Uterus (tissue), 4 donors: ENCODE data around the gene PLCH2. TPM values are rescaled to one million over a fixed set of nuclear protein-coding genes. Genes with fewer than 3 reads are reported as not detected.
"Not testable (repeated sequence)": the region's sequence is repeated elsewhere in the genome, so short reads cannot be mapped to it uniquely, and the experiment has no call there.

Source experiments
- DNase-seq, 2 donors: peaks; one replicate each; pipeline ENCODE4 v3.0.0-alpha.2; 2019 to 2020
- H3K27ac ChIP-seq, 2 donors: fragments of 200-600 bp; sonication (generic); 1 replicate in 1 of 2; 2 replicates in 1 of 2; pipeline ENCODE4 v1.5.1; 2016 to 2018
- H3K27me3 ChIP-seq, 2 donors: fragments of 200-600 bp; sonication (generic); one replicate each; pipeline ENCODE4 v1.5.1; 2018 to 2019; ENCODE audit warnings: control low read depth in 1 of 2
- H3K36me3 ChIP-seq, 2 donors: fragments of 200-600 bp; sonication (generic); one replicate each; pipeline ENCODE4 v1.5.1; 2019; ENCODE audit warnings: control low read depth in 1 of 2
- H3K4me1 ChIP-seq, 2 donors: fragments of 200-600 bp; sonication (generic); one replicate each; pipeline ENCODE4 v1.5.1; 2018 to 2019; ENCODE audit warnings: control low read depth in 1 of 2
- H3K4me3 ChIP-seq, 2 donors: fragments of 200-600 bp; sonication (generic); 1 replicate in 1 of 2; 2 replicates in 1 of 2; pipeline ENCODE4 v1.5.1; 2018 to 2019; ENCODE audit warnings: mild to moderate bottlenecking in 1 of 2
- H3K9me3 ChIP-seq, 2 donors: fragments of 200-600 bp; sonication (generic); one replicate each; pipeline ENCODE4 v1.5.1; 2019; ENCODE audit warnings: control low read depth in 1 of 2
- POLR2A ChIP-seq, 2 donors: fragments of 450-650 bp; IDR thresholded peaks; one replicate each; pipeline ENCODE4 v1.6.1; 2016; ENCODE audit warnings: antibody characterized with exemption in 2 of 2, mild to moderate bottlenecking in 1 of 2, moderate library complexity in 1 of 2
- intact Hi-C: fragments of 100-400 bp; cut with DNase I; formaldehyde crosslinking; loops from one replicate; pipeline ENCODE4 v1.15.1; 2023; ENCODE audit warnings: low total_unique reads
- total RNA-seq, 4 donors: library from RNA; depleted of rRNA in 3 of 4; stranded (reverse); fragments of >200 nt in 3 of 4; gene quantifications; one replicate each; pipeline versions ENCODE4 v1.1.0 to v1.2.4, GENCODE V29; 2014 to 2023
- TF ChIP-seq, protein P1 (sequence below), 4 experiments: fragments of 200-600 bp in 2 of 4; fragments of 450-650 bp in 2 of 4; sonication (generic) in 2 of 4; IDR thresholded peaks; one replicate each; pipeline ENCODE4 v1.5.1; 2016 to 2019; ENCODE audit warnings: antibody characterized with exemption in 4 of 4, mild to moderate bottlenecking in 2 of 4, moderate library complexity in 1 of 4
- donor health status: DM: yes; HTN: yes; CAD: no.

PLCH2 gene
- total RNA-seq, 4 donors from 2014 or later, result 0.21 to 3.0 TPM; not detected in 2

DNA sequence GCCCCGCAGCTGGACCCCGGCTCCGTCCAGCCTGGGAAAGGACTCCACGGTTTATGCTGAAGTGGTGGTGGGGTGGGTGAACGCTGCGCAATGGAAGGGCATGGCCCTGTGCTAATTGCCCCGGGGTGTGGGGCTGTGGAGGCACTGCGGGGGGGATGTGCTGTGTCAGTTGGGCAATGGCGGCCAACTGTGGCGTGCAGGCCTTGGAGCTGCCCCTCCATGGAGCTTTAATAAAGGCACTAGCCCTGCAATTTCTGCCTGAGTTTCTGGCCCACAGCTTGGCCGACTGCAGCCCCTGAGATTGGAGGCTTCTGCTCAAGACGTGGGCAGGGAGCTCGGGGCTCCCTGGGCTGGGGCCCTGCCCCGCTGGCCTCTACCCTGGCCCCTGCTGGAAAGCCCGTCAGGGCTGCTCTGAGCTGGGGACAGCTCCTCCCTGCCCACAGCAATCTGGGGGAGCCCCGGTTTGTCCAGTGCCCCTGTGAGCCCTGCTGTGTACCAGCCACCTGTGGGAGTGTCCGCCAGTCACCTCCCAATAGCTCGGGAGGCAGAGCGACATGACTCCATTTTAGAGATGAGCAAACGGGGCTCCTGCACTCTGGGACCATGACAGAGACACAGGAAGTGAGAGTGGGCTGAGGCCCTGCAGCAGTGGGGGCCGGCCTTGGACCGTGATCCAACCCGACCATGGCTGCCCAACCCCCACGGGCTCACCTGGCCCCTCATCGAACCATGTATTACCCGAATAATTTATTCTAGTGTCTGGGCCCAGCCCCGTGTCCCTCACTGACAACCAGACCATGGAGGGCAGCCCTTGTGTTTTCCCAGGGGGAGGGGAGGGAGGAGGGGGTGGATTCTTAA, 71.3 kb downstream of the PLCH2 start:
- H3K9me3 ChIP-seq, result no peaks in the 10 kb centered on the region
- H3K4me1 ChIP-seq, result peaks cover 0 to 24% of the 10 kb centered on the region in 2 donors
- H3K27ac ChIP-seq, result peak overlapping the region; percentile 85 to 95
- intact Hi-C loops, result loop anchor here (5.0 kb wide), 1 partner anchor 135 kb away; the partner anchor contains the start of gene PEX10
- no peak for DNase-seq
- peak in 1 of 2 donors; percentile 0 for TF ChIP-seq POLR2A (IDR thresholded peaks at IDR 0.05)
- TF ChIP-seq, protein P1, sequence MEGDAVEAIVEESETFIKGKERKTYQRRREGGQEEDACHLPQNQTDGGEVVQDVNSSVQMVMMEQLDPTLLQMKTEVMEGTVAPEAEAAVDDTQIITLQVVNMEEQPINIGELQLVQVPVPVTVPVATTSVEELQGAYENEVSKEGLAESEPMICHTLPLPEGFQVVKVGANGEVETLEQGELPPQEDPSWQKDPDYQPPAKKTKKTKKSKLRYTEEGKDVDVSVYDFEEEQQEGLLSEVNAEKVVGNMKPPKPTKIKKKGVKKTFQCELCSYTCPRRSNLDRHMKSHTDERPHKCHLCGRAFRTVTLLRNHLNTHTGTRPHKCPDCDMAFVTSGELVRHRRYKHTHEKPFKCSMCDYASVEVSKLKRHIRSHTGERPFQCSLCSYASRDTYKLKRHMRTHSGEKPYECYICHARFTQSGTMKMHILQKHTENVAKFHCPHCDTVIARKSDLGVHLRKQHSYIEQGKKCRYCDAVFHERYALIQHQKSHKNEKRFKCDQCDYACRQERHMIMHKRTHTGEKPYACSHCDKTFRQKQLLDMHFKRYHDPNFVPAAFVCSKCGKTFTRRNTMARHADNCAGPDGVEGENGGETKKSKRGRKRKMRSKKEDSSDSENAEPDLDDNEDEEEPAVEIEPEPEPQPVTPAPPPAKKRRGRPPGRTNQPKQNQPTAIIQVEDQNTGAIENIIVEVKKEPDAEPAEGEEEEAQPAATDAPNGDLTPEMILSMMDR (IDR thresholded peaks at IDR 0.05), result no peak
- no peaks in the 10 kb centered on the region for H3K27me3 ChIP-seq
- no peaks in the 10 kb centered on the region for H3K36me3 ChIP-seq
- H3K4me3 ChIP-seq, result peak overlapping the region; percentile 26 to 28

DNA sequence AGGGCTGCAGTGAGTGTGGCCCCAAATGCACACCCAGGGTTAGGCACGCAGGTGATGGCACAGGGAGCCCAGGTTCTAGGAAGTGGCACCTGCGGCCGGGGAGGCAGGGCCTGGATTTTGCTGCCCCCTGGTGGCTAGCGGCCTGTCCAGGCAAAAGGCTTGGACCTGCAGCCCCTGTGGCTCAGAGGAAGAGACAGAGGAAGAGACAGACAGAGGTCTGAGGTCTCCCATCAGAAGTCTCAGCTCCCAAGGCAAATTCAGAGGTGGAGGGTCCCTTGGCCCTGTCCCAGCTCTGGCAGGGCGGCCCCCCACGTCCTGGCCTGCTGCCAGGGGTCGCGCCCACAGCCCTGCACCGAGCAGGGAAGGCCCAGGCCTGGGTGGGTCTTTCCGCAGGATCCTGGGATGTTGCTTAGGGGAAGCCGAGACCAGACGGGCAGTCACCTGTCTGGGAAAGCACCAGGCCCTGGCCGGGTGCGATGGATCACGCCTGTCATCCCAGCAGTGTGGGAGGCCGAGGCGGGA, 72.0 kb downstream of the PLCH2 start:
- peak overlapping the region in 1 of 2 donors; percentile 13 for H3K4me3 ChIP-seq
- H3K9me3 ChIP-seq, result no peaks in the 10 kb centered on the region
- DNase-seq, result peak; percentile 74 to 79
- intact Hi-C loops, result loop anchor here (5.0 kb wide), 1 partner anchor 136 kb away; the partner anchor contains the start of gene PEX10
- H3K27ac ChIP-seq, result peak overlapping the region; percentile 85 to 95
- H3K27me3 ChIP-seq, result no peaks in the 10 kb centered on the region
- peaks cover 0 to 24% of the 10 kb centered on the region in 2 donors for H3K4me1 ChIP-seq
- TF ChIP-seq, protein P1 (IDR thresholded peaks at IDR 0.05), result peak; percentile 90 to 96 (median 92)
- no peak for TF ChIP-seq POLR2A (IDR thresholded peaks at IDR 0.05)
- H3K36me3 ChIP-seq, result no peaks in the 10 kb centered on the region

DNA sequence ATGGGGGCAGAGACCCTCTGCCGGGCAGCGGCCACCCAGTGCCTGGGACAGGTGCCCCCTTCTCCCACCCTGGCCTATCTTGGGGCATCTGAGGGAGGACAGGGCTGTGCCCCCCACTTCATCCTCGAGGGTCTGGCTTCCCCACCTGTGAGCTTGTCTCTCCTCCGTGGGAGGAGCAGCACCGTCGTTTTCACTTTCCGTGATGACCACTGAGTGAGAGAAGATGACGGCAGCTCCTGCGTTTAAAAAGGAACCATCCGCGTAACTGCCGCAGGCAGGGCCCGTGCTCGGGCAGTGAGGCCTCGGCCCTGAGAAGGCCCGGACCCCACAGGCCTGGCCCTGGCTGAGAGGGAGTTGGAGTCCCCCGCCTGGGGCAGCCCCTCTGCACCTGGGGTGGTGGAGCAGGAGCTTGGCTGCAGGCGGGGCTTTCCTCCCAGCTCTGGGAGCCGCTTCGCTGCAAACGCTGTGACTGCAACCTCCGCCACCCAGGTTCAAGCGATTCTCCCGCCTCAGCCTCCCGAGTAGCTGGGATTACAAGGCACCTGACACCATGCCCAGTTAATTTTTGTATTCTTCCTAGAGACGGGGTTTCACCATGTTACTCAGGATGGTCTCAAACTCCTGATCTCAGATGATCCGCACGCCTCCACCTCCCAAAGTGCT, 73.4 kb downstream of the PLCH2 start:
- H3K27ac ChIP-seq, result peak overlapping the region; percentile 85 to 95
- H3K4me3 ChIP-seq, H3K27me3 ChIP-seq, H3K36me3 ChIP-seq, H3K9me3 ChIP-seq, DNase-seq: not testable (repeated sequence)
- intact Hi-C loops, result loop anchor here (5.0 kb wide), 1 partner anchor 137 kb away; the partner anchor contains the start of gene PEX10
- H3K4me1 ChIP-seq, result peaks cover 0 to 24% of the 10 kb centered on the region in 2 donors

DNA sequence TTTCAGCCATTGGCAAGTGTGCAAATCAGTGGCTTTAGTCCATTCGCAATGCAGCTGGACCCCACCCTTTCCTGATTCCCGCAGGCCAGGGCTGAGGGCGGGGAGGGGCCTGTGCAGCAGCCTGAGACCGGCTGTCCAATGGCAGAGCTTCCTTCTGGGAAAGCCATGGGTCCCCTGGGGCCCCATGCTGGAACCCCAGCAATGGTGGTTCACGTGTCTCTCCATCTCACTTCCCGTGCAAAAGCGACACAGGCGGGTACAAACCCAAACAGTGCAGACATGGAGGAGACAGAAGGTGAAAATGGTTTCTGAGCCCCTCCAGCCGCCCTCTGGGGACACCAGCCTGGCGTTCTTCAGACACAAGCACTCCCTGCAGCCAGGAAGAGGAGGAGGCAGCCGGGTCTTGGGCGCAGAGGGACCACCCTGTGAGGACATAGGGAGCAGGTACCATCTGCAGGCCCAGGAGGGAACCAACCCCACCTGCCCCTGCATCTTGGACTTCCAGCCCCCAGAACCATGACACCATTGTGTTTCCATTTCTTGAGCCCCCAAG, 74.3 kb downstream of the PLCH2 start:
- H3K9me3 ChIP-seq, DNase-seq, H3K36me3 ChIP-seq, intact Hi-C loops, H3K27me3 ChIP-seq, H3K4me3 ChIP-seq: not testable (repeated sequence)
- Histone ChIP-seq H3K27ac (peak overlapping the region in 1 of 2 donors; percentile 95), H3K4me1 (peaks cover 0 to 30% of the 10 kb centered on the region in 2 donors)

DNA sequence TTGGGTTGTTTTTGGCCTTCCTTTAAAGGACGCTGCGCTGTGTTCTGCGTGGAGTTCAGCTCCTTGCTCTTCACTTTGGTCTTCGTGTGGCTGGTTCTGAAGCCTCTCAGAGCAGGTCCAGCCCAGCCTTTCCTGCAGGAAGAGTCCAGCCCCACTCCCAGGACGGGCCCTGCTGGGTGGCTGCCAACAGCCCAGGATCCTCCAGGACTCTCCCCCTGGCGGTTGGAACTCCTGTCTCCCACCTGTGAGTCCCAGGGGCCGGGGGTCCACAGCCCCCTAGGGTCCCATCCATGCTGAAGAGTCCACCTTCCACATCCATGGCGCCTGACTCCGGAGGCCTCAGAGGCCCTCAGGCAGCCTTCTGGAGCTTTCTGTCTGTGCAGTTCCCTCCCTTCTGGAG, 75.5 kb downstream of the PLCH2 start:
- H3K27me3 ChIP-seq, H3K36me3 ChIP-seq, H3K4me3 ChIP-seq, DNase-seq, H3K9me3 ChIP-seq, H3K27ac ChIP-seq, intact Hi-C loops: not testable (repeated sequence)
- H3K4me1 ChIP-seq, result peaks cover 0 to 31% of the 10 kb centered on the region in 2 donors

DNA sequence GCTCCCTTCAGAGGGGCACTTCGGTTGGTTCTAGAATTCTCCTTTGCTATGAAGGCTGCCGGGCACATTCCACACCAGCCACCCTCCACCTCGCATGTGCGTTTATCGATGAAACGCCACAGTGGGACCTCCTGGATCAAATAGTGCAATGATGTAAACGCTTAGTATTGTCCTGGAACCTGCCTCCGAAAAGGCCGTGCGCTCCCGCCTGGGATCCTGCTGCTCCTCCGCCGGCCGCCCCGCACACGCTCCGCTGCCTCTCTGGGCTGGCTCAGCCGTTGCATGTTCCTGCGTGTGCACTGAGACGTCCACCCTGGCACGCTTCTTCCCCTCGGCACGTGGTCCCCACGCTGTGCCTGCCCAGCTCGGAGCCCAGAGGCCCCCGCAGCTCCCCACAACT, 76.1 kb downstream of the PLCH2 start:
- Histone ChIP-seq H3K4me1 (peaks cover 0 to 25% of the 10 kb centered on the region in 2 donors), H3K4me3 (no peak overlapping the region), H3K27ac (no peak overlapping the region), H3K36me3 (no peaks in the 10 kb centered on the region), H3K9me3 (no peaks in the 10 kb centered on the region), H3K27me3 (no peaks in the 10 kb centered on the region)
- intact Hi-C loops, result no loop called here
- TF ChIP-seq, protein P1 (IDR thresholded peaks at IDR 0.05), result no peak
- no peak for TF ChIP-seq POLR2A (IDR thresholded peaks at IDR 0.05)
- DNase-seq, result no peak

DNA sequence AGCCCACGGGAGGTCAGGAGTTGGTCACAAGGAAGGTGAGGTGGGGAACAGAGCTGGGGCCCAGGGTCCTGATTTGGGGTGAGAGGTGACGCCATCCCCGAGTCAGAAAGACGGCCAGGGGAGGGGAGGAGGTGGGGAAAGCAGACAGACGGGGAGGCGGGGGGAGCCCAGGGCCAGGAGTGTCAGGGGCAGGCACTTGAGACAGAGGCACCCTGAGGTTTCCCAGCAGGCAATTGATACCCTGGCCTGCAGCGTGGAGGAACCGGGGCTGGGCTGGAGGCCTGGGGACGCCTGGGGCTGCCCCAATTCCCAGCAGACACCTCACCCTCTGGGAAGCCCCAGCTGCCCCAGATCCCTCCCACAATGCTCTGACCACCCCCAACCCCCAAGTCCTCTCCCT, 77.0 kb downstream of the PLCH2 start:
- H3K4me3 ChIP-seq, H3K9me3 ChIP-seq, DNase-seq, H3K36me3 ChIP-seq, H3K27me3 ChIP-seq, H3K27ac ChIP-seq, intact Hi-C loops: not testable (repeated sequence)
- H3K4me1 ChIP-seq, result peaks cover 0 to 17% of the 10 kb centered on the region in 2 donors
